ENCODE results near the gene FRMD4A.

GRCh38 chr10:14306190-14306589, 24.5 kb downstream of the FRMD4A start:
- TF ChIP-seq EZH2phosphoT487 (IDR thresholded peaks at IDR 0.05; ENCODE audit: low read depth, severe bottlenecking, unreplicated experiment) (no peak), EZH2 (IDR thresholded peaks at IDR 0.05; ENCODE audit: borderline replicate concordance) (no peak), CTCF (IDR thresholded peaks at IDR 0.05; ENCODE audit: poor library complexity) (no peak)

Measured in hepatocyte (in vitro differentiated cells).